Stomach (tissue), 9 donors: ENCODE results near the gene STK35. TPM values are rescaled to one million over a fixed set of nuclear protein-coding genes. Genes with fewer than 3 reads are reported as not detected.

ENCODE experiments used
- DNase-seq, 2 donors: peaks; one replicate each; pipeline versions ENCODE4 v3.0.0 to v3.0.0-alpha.2; 2013 to 2019
- H3K27ac ChIP-seq, 5 donors: fragments of 200-600 bp in 4 of 5; sonication (generic) in 4 of 5; one replicate each; pipeline ENCODE4 v1.5.1; 2013 to 2019; ENCODE audit warnings: mild to moderate bottlenecking in 1 of 5, moderate library complexity in 1 of 5
- H3K27me3 ChIP-seq, 3 donors: fragments of 200-600 bp; sonication (generic); one replicate each; pipeline ENCODE4 v1.5.1; 2017 to 2019; ENCODE audit warnings: mixed run types in 1 of 3
- H3K36me3 ChIP-seq, 4 donors: fragments of 200-600 bp; sonication (generic); 1 replicate in 3 of 4; 2 replicates in 1 of 4; pipeline ENCODE4 v1.5.1; 2016 to 2019
- H3K4me1 ChIP-seq, 4 donors: fragments of 200-600 bp; sonication (generic); one replicate each; pipeline ENCODE4 v1.5.1; 2016 to 2019
- H3K4me3 ChIP-seq, 4 donors: fragments of 200-600 bp; sonication (generic) in 3 of 4; one replicate each; pipeline ENCODE4 v1.5.1; 2016 to 2019; ENCODE audit warnings: mild to moderate bottlenecking in 1 of 4
- H3K9me3 ChIP-seq, 4 donors: fragments of 200-600 bp; sonication (generic); one replicate each; pipeline ENCODE4 v1.5.1; 2016 to 2019
- CTCF ChIP-seq, 7 experiments: fragments of 450-650 bp in 4 of 7; fragments of 200-600 bp in 3 of 7; sonication (generic) in 3 of 7; IDR thresholded peaks; one replicate each; pipeline ENCODE4 v1.5.1; 2016 to 2019; ENCODE audit warnings: antibody characterized with exemption in 7 of 7, control low read depth in 2 of 7, mild to moderate bottlenecking in 1 of 7
- EP300 ChIP-seq: sonication (generic); formaldehyde crosslinking; IDR thresholded peaks from one replicate; pipeline ENCODE4 v1.6.1; 2017; ENCODE audit warnings: antibody characterized with exemption
- POLR2A ChIP-seq, 4 donors: fragments of 450-650 bp; IDR thresholded peaks; one replicate each; pipeline ENCODE4 v1.6.1; 2016; ENCODE audit warnings: antibody characterized with exemption in 4 of 4, control low read depth in 2 of 4, mild to moderate bottlenecking in 1 of 4, moderate library complexity in 1 of 4
- POLR2AphosphoS5 ChIP-seq, 3 donors: sonication (generic); formaldehyde crosslinking; IDR thresholded peaks; one replicate each; pipeline ENCODE4 v1.6.1; 2016; ENCODE audit warnings: antibody characterized with exemption in 3 of 3
- whole genome bisulfite sequencing, 5 donors: extraction: QIAGEN DNeasy Blood & Tissue Kit in 3 of 5; methylation state at CpG; one replicate each; pipeline versions ENCODE4 v1.1.5 to v1.1.7; 2013 to 2018; 5-methylcytosine and 5-hydroxymethylcytosine counted together
- intact Hi-C: fragments of 100-400 bp; cut with DNase I; formaldehyde crosslinking; loops from one replicate; pipeline ENCODE4 v1.15.1; 2023; ENCODE audit warnings: low total_unique reads
- polyA plus RNA-seq, 3 donors: library from polyadenylated mRNA; stranded (reverse); fragments of 200-250 nt; gene quantifications; one replicate each; pipeline ENCODE4 v1.2.3, GENCODE V29; 2013
- total RNA-seq, 5 donors: library from RNA; depleted of rRNA; stranded (reverse); fragments of >200 nt; gene quantifications; one replicate each; pipeline versions ENCODE4 v1.1.0 to v1.2.3, GENCODE V29; 2014 to 2016
- donor health status: healthy with polysubstance abuse.
- donor health status: Bipolar disorder and iron deficiency.
- donor health status: healthy.

Gene STK35
- total and polyA plus RNA-seq, 8 donors, result 4.2 to 26.1 (median 9.1) TPM

GRCh38 chr20:2080532-2081224 is 20.9 kb upstream of the STK35 start:
- peaks cover 0 to 6% (median 0%) of the 10 kb centered on the region in 4 donors for H3K9me3 ChIP-seq
- intact Hi-C loops, result no loop called here
- no peaks in the 10 kb centered on the region for H3K36me3 ChIP-seq
- 61 to 73% (median 67%) methylated on average over 4 of the region's 4 CpGs for whole genome bisulfite sequencing, 5 donors
- TF ChIP-seq EP300 (no peak), POLR2AphosphoS5 (IDR thresholded peaks at IDR 0.05) (no peak), POLR2A (IDR thresholded peaks at IDR 0.05) (no peak), CTCF (IDR thresholded peaks at IDR 0.05) (no peak)
- no peak overlapping the region for H3K4me3 ChIP-seq
- no peaks in the 10 kb centered on the region for H3K4me1 ChIP-seq
- DNase-seq, result no peak
- peaks cover 0 to 27% (median 0%) of the 10 kb centered on the region in 3 donors for H3K27me3 ChIP-seq
- H3K27ac ChIP-seq, result no peak overlapping the region

- Histone ChIP-seq H3K36me3 (no peaks in the 10 kb centered on the region), H3K27me3 (peaks cover 0 to 37% (median 4%) of the 10 kb centered on the region in 3 donors), H3K4me3 (no peak overlapping the region), H3K9me3 (peaks cover 0 to 1% (median 0%) of the 10 kb centered on the region in 4 donors), H3K4me1 (peaks cover 0 to 4% (median 0%) of the 10 kb centered on the region in 4 donors), H3K27ac (no peak overlapping the region)
- intact Hi-C loops, result no loop called here
- TF ChIP-seq CTCF (IDR thresholded peaks at IDR 0.05) (no peak), EP300 (no peak), POLR2AphosphoS5 (IDR thresholded peaks at IDR 0.05) (no peak), POLR2A (IDR thresholded peaks at IDR 0.05) (no peak)
- WGBS, 5 donors, result 59 to 76% (median 70%) methylated on average over 5 of the region's 5 CpGs
- no peak for DNase-seq
These were observed 16.9 kb upstream of the STK35 start for GRCh38 chr20:2084703-2085102.

- H3K4me3 ChIP-seq, result no peak overlapping the region
- peaks cover 0 to 28% (median 10%) of the 10 kb centered on the region in 3 donors for H3K27me3 ChIP-seq
- no peak overlapping the region for H3K27ac ChIP-seq
- intact Hi-C loops, result no loop called here
- WGBS, 5 donors, result 39 to 60% (median 58%) methylated on average over 11 of the region's 11 CpGs
- TF ChIP-seq POLR2A (IDR thresholded peaks at IDR 0.05) (no peak), EP300 (no peak), CTCF (IDR thresholded peaks at IDR 0.05) (no peak), POLR2AphosphoS5 (IDR thresholded peaks at IDR 0.05) (no peak)
- H3K36me3 ChIP-seq, result no peaks in the 10 kb centered on the region
- peaks cover 0 to 4% (median 0%) of the 10 kb centered on the region in 4 donors for H3K4me1 ChIP-seq
- no peaks in the 10 kb centered on the region for H3K9me3 ChIP-seq
- DNase-seq, result no peak
These were observed 15.2 kb upstream of the STK35 start for GRCh38 chr20:2086177-2086979.

- intact Hi-C loops, result no loop called here
- DNase-seq, result no peak
- Histone ChIP-seq H3K27me3 (peaks cover 0 to 30% (median 10%) of the 10 kb centered on the region in 3 donors), H3K4me3 (no peak overlapping the region), H3K27ac (no peak overlapping the region), H3K4me1 (peaks cover 0 to 4% (median 0%) of the 10 kb centered on the region in 4 donors), H3K9me3 (no peaks in the 10 kb centered on the region), H3K36me3 (no peaks in the 10 kb centered on the region)
- no peak for TF ChIP-seq POLR2A (IDR thresholded peaks at IDR 0.05)
- TF ChIP-seq POLR2AphosphoS5 (IDR thresholded peaks at IDR 0.05), result no peak
- no peak for TF ChIP-seq CTCF (IDR thresholded peaks at IDR 0.05)
- TF ChIP-seq EP300, result no peak
- 42 to 68% (median 59%) methylated on average over 2 of the region's 2 CpGs for WGBS, 5 donors
These were observed 14.6 kb upstream of the STK35 start for GRCh38 chr20:2086980-2087377.
